ENCODE results near the gene SORD. TPM values are rescaled to one million over a fixed set of nuclear protein-coding genes. Genes with fewer than 3 reads are reported as not detected.

The SORD gene
- total and polyA plus RNA-seq, 10 of the 15 experiments (the other 5 are each of a cell fraction or from before 2014, with no cell fraction given) = 7.5 to 51.6 (median 40.1) TPM

GRCh38 chr15:45115312-45115820 lies 92.4 kb downstream of the SORD start (continued):
- TF ChIP-seq E2F8 (IDR thresholded peaks at IDR 0.05; ENCODE audit: low read depth, partially characterized antibody) (no peak), ZNF622 (IDR thresholded peaks at IDR 0.05) (no peak), MXI1 (IDR thresholded peaks at IDR 0.05; ENCODE audit: low read depth, low read length) (no peak), POLR2A (IDR thresholded peaks at IDR 0.05; ENCODE audit: low read depth, low read length) (no peak)

- Histone ChIP-seq H3K4me3 (no peak overlapping the region), H3K27ac (ENCODE audit: control insufficient read depth, insufficient read depth) (no peak overlapping the region), H3K9ac (ENCODE audit: control insufficient read depth, insufficient read depth, low read length) (no peak overlapping the region), H3K27me3 (replicated peaks in 1 of 2; ENCODE audit: control insufficient read depth in 2 of 2, insufficient read depth in 2 of 2, low read length in 1 of 2) (peaks cover 24 to 39% of the 10 kb centered on the region in 2 experiments), H3K4me1 (ENCODE audit: control insufficient read depth, insufficient read depth, low read length) (no peaks in the 10 kb centered on the region; the same call in 1 of the 2 replicates), H3K4me2 (ENCODE audit: control insufficient read depth, insufficient read depth) (no peak overlapping the region), H3K36me3 (ENCODE audit: control insufficient read depth in 2 of 2, insufficient read depth in 2 of 2, low read length in 1 of 2) (no peaks in the 10 kb centered on the region), H3K79me2 (ENCODE audit: control insufficient read depth, insufficient read depth, low read length) (no peaks in the 10 kb centered on the region), H3K9me3 (replicated peaks; ENCODE audit: control insufficient read depth, insufficient read depth, low read length) (no peaks in the 10 kb centered on the region), H2AFZ (ENCODE audit: control insufficient read depth, low read depth, low read length) (no peak overlapping the region), H4K20me1 (ENCODE audit: control insufficient read depth, insufficient read depth) (no peaks in the 10 kb centered on the region)
- 40% methylated on average over 19 of the region's 19 CpGs for WGBS (ENCODE audit: insufficient coverage, insufficient replicate concordance, low lambda C conversion rate, missing lambda C conversion rate)
- in situ Hi-C loops (cut with MboI) (loop anchor here (10.0 kb wide), 1 partner anchor 59 kb away; no protein-coding TSS in a partner anchor), intact Hi-C loops (cut with micrococcal nuclease; ENCODE audit: unreplicated experiment) (no loop called here)
- ATAC-seq (no peak), DNase-seq (ENCODE audit: low read depth, low spot score) (no peak), FAIRE-seq (no peak)
- ChIA-PET SMC1A (ENCODE audit: uncharacterized antibody, unreplicated experiment) (no interaction called here), CTCF (interaction anchor here (1.1 kb wide), 1 partner anchor 48 kb away, joined by 3 read pairs; no protein-coding TSS in a partner anchor), POLR2A (no interaction called here), RAD21 (ENCODE audit: unreplicated experiment) (no interaction called here)
- no TSS peak for BruUV-seq (replicated peaks)
- TF ChIP-seq GATAD2B (conservative IDR thresholded peaks at IDR 0.05; ENCODE audit: low read depth) (no peak), NR2F1 (conservative IDR thresholded peaks at IDR 0.05) (no peak), WRNIP1 (IDR thresholded peaks at IDR 0.05; ENCODE audit: borderline replicate concordance, low read depth, low read length) (no peak), SREBF2 (IDR thresholded peaks at IDR 0.05; ENCODE audit: low read length) (no peak), ZBTB40 (IDR thresholded peaks at IDR 0.05; ENCODE audit: borderline replicate concordance) (no peak), SKIL (IDR thresholded peaks at IDR 0.05; ENCODE audit: low read depth, poor library complexity, severe bottlenecking) (no peak), TCF7 (IDR thresholded peaks at IDR 0.05; ENCODE audit: borderline replicate concordance) (no peak), POLR2AphosphoS5 (IDR thresholded peaks at IDR 0.05; ENCODE audit: low read length) (no peak), ZBED1 (IDR thresholded peaks at IDR 0.05; ENCODE audit: borderline replicate concordance) (no peak)
Measured at GRCh38 chr15:45116006-45116481, 93.0 kb downstream of the SORD start.

Data from GM12878 (cell line).